ENCODE results near the gene SEC14L2. TPM values are rescaled to one million over a fixed set of nuclear protein-coding genes. Genes with fewer than 3 reads are reported as not detected.

Gene SEC14L2
- total RNA-seq, 1 experiment from 2014 or later, result 8.2 TPM

DNA sequence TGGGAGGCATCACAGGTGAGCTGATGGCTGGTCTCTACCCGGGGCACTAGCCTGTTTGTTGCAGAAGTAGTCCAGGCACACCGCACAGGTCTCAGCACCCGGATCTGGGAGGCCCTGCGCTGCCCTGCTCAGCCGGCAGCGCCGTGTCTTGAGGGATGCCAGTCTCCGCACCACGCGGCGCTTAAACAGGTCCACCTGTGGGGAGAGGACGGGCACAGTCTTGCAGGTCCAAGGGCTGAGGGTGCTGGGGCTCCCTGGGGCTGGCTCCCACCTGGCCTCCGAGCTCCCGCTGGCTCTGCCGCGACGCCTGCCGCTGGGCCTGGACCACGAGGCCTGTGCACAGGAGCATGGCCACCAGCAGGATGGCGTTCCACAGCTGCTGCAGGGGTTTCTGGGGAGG is 16.8 kb upstream of the SEC14L2 start:
- no peak overlapping the region for H3K4me3 Mint-ChIP-seq
- H3K27ac ChIP-seq (ENCODE audit: insufficient read length, low read depth, low read length), result no peak overlapping the region
- H2AFZ ChIP-seq (ENCODE audit: low read length), result no peak overlapping the region
- no peak overlapping the region for H3K9ac ChIP-seq (ENCODE audit: extremely low read depth, insufficient read length, low read length)
- no peak overlapping the region for H3K4me2 ChIP-seq (ENCODE audit: insufficient read depth, insufficient read length, low read length)
- no peak overlapping the region for H2BK20ac ChIP-seq (ENCODE audit: low read depth, low read length, poor library complexity, severe bottlenecking)
- no peaks in the 10 kb centered on the region for H3K9me3 ChIP-seq (ENCODE audit: control insufficient read depth, low read depth, low read length)
- no peak overlapping the region for H3K23ac ChIP-seq (ENCODE audit: insufficient read length, low read depth, low read length)
- H3K18ac ChIP-seq (ENCODE audit: insufficient read length, low read depth, low read length), result no peak overlapping the region
- H4K91ac ChIP-seq (ENCODE audit: insufficient read length, low read depth, low read length), result no peak overlapping the region
- H3K14ac ChIP-seq (ENCODE audit: insufficient read depth, low read length), result no peak overlapping the region
- no peaks in the 10 kb centered on the region for H3K9me3 Mint-ChIP-seq
- H2BK5ac ChIP-seq (ENCODE audit: insufficient read length, low read length), result no peak overlapping the region
- no peak overlapping the region for H2BK12ac ChIP-seq (ENCODE audit: insufficient read length, low read depth, low read length)
- no peaks in the 10 kb centered on the region for H3K27me3 Mint-ChIP-seq (ENCODE audit: low read depth)
- no peak overlapping the region for H2AK5ac ChIP-seq (ENCODE audit: insufficient read length, low read length)
- H2BK120ac ChIP-seq (ENCODE audit: low read depth, low read length, poor library complexity, severe bottlenecking), result no peak overlapping the region
- no peak for DNase-seq
- H3K4me1 ChIP-seq (ENCODE audit: insufficient read depth, low read length), result no peaks in the 10 kb centered on the region
- H2BK15ac ChIP-seq (ENCODE audit: low read depth, low read length), result no peak overlapping the region
- no peak overlapping the region for H4K8ac ChIP-seq (replicated peaks; ENCODE audit: insufficient read length, low read depth, low read length)
- H3T11ph ChIP-seq (ENCODE audit: low read length), result no peak overlapping the region
- TF ChIP-seq CTCF (conservative IDR thresholded peaks at IDR 0.05), result no peak
- H3K23me2 ChIP-seq (ENCODE audit: insufficient read length, low read depth, low read length, poor library complexity, severe bottlenecking), result no peaks in the 10 kb centered on the region
- no peaks in the 10 kb centered on the region for H3K79me1 ChIP-seq (ENCODE audit: insufficient read depth, low read depth, low read length, poor library complexity, severe bottlenecking)
- no CpG with 5 or more reads among the region's 20 CpGs for WGBS (ENCODE audit: extremely low coverage, insufficient read length, low lambda C conversion rate)
- H3K36me3 Mint-ChIP-seq (ENCODE audit: insufficient read depth in 1 of 3, low read depth in 3 of 3), result peaks cover 2 to 42% (median 38%) of the 10 kb centered on the region in 3 experiments; a peak in 6 of 7 replicates
- H3K27me3 ChIP-seq (ENCODE audit: insufficient read depth, low read length), result no peaks in the 10 kb centered on the region
- no peak overlapping the region for H3K4ac ChIP-seq (ENCODE audit: low read depth, low read length)
- H4K5ac ChIP-seq (ENCODE audit: insufficient read length, low read depth, low read length), result no peak overlapping the region
- H3K56ac ChIP-seq (ENCODE audit: insufficient read length, low read depth, low read length), result no peak overlapping the region
- no peak overlapping the region for H3K27ac Mint-ChIP-seq
- no peaks in the 10 kb centered on the region for H3K79me2 ChIP-seq (ENCODE audit: insufficient read depth, low read length)
- H4K20me1 ChIP-seq (ENCODE audit: control insufficient read depth, insufficient read depth, insufficient read length), result no peaks in the 10 kb centered on the region
- no peaks in the 10 kb centered on the region for H3K4me1 Mint-ChIP-seq
